ENCODE results near the gene ZNF512.

GRCh38 chr2:27645197-27645596 lies 62.4 kb downstream of the ZNF512 start:
- TF ChIP-seq FOXK1 (CRISPR knock-in tag; IDR thresholded peaks at IDR 0.05) (no peak), NFYB (CRISPR knock-in tag; conservative IDR thresholded peaks at IDR 0.05; ENCODE audit: low read depth) (no peak), ERG (CRISPR knock-in tag; IDR thresholded peaks at IDR 0.05) (no peak)

Data from WTC11 (cell line).